GM23248 (cell line): ENCODE results near the gene KIF18A. TPM values are rescaled to one million over a fixed set of nuclear protein-coding genes. Genes with fewer than 3 reads are reported as not detected.

Source experiments
- DNase-seq: peaks from one replicate; pipeline ENCODE4 v3.0.0-alpha.2; 2015
- H2AFZ ChIP-seq: fragments of 200-600 bp; sonication (generic); 2 replicates; pipeline ENCODE4 v1.6.1; 2016; ENCODE audit warnings: antibody characterized with exemption
- H3F3A ChIP-seq: fragments of 200-600 bp; sonication (generic); 2 replicates; pipeline ENCODE4 v1.6.1; 2016; ENCODE audit warnings: mild to moderate bottlenecking, antibody characterized with exemption, mixed run types; ENCODE audit not compliant: insufficient read depth
- H3K27ac ChIP-seq: fragments of 200-600 bp; sonication (generic); 2 replicates; pipeline ENCODE4 v1.5.1; 2016; ENCODE audit warnings: mild to moderate bottlenecking
- H3K27me3 ChIP-seq: fragments of 200-600 bp; sonication (generic); replicated peaks from 2 replicates; pipeline ENCODE4 v1.6.1; 2016; ENCODE audit warnings: mild to moderate bottlenecking; ENCODE audit not compliant: insufficient read depth
- H3K36me3 ChIP-seq: fragments of 200-600 bp; sonication (generic); 2 replicates; pipeline ENCODE4 v1.6.1; 2016; ENCODE audit warnings: low read depth, mild to moderate bottlenecking
- H3K4me1 ChIP-seq: fragments of 200-600 bp; sonication (generic); 2 replicates; pipeline ENCODE4 v1.6.1; 2016; ENCODE audit warnings: mild to moderate bottlenecking; ENCODE audit not compliant: insufficient read depth
- H3K4me2 ChIP-seq: fragments of 200-600 bp; sonication (generic); one replicate; pipeline ENCODE4 v1.6.1; 2016; ENCODE audit warnings: mild to moderate bottlenecking; ENCODE audit not compliant: unreplicated experiment
- H3K4me3 ChIP-seq: fragments of 200-600 bp; sonication (generic); 2 replicates; pipeline ENCODE4 v1.5.1; 2016; ENCODE audit warnings: mild to moderate bottlenecking
- H3K79me2 ChIP-seq: fragments of 200-600 bp; sonication (generic); 2 replicates; pipeline ENCODE4 v1.6.1; 2016; ENCODE audit warnings: mild to moderate bottlenecking; ENCODE audit not compliant: insufficient read depth
- H3K9ac ChIP-seq: fragments of 200-600 bp; sonication (generic); 2 replicates; pipeline ENCODE4 v1.6.1; 2016; ENCODE audit warnings: mild to moderate bottlenecking
- H3K9me2 ChIP-seq: fragments of 200-600 bp; sonication (generic); 2 replicates; pipeline ENCODE4 v1.6.1; 2016; ENCODE audit warnings: mixed run types, mild to moderate bottlenecking, moderate library complexity; ENCODE audit not compliant: insufficient read depth
- H3K9me3 ChIP-seq: fragments of 200-600 bp; sonication (generic); one replicate; pipeline ENCODE4 v1.6.1; 2017; ENCODE audit warnings: low read depth
- H4K20me1 ChIP-seq: fragments of 200-600 bp; sonication (generic); 2 replicates; pipeline ENCODE4 v1.6.0; 2016; ENCODE audit not compliant: insufficient read depth
- EZH2 ChIP-seq: fragments of 200-600 bp; sonication (generic); IDR thresholded peaks from 2 replicates; pipeline ENCODE4 v1.6.1; 2018; ENCODE audit warnings: antibody characterized with exemption, mild to moderate bottlenecking; ENCODE audit not compliant: insufficient read depth, poor library complexity, severe bottlenecking
- EZH2phosphoT487 ChIP-seq: fragments of 200-600 bp; sonication (generic); IDR thresholded peaks from 2 replicates; pipeline ENCODE4 v1.6.1; 2018; ENCODE audit warnings: antibody characterized with exemption, moderate library complexity, mild to moderate bottlenecking, low read depth; ENCODE audit not compliant: insufficient read depth
- WGBS, 2 experiments: methylation state at CpG; one replicate each; pipeline ENCODE4 v1.1.6; 2015 to 2017; ENCODE audit warnings: low lambda C conversion rate in 2 of 2, low coverage in 1 of 2; ENCODE audit errors: missing lambda C conversion rate in 2 of 2; 5-methylcytosine and 5-hydroxymethylcytosine counted together
- in situ Hi-C: fragments of 300-500 bp; cut with MboI; formaldehyde crosslinking; loops from 2 replicates; pipeline ENCODE4 v1.15.0; 2020
- polyA plus RNA-seq: library from polyadenylated mRNA; unstranded; fragments of >200 nt; fragmentation: Nextera tagmentation; extraction: Ambion mirVana; gene quantifications from 2 replicates; pipeline ENCODE4 v1.2.1, GENCODE V29; 2016
- total RNA-seq: library from RNA; depleted of rRNA; stranded (reverse); fragments of >200 nt; shearing (Covaris generic); gene quantifications from 2 replicates; pipeline ENCODE4 v1.2.3, GENCODE V29; 2014

KIF18A gene
- total and polyA plus RNA-seq, 2 experiments from 2014 or later = 7.8 to 9.1 TPM

DNA sequence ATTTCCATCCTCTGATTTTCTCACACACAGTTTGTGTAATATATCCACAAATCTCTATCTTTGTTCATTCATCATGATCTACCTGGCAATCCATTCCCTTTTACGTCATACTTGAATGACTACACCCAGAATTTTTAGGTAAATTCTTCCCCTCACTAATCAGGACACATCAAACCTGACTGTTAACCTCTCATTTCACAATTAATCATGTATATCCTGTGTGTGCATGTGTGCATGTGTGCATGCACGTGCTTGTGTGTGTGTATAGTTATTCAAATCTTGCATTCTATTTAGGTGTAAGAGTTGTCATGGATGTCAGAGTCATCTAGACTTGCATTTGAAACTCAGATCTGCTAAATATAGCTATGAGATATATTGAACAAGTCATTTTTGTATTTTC is 130.4 kb downstream of the KIF18A start:
- H3K4me3 ChIP-seq = no peak overlapping the region
- in situ Hi-C loops = no loop called here
- no peak overlapping the region; the same call in 1 of the 2 replicates for H2AFZ ChIP-seq
- H3F3A ChIP-seq = peaks cover 13% of the 10 kb centered on the region; the same call in 1 of the 2 replicates
- no peaks in the 10 kb centered on the region for H3K9me3 ChIP-seq
- H4K20me1 ChIP-seq = no peaks in the 10 kb centered on the region
- H3K9ac ChIP-seq = no peak overlapping the region
- H3K9me2 ChIP-seq = no peaks in the 10 kb centered on the region
- no peak for DNase-seq
- no peaks in the 10 kb centered on the region for H3K36me3 ChIP-seq
- peaks cover 23% of the 10 kb centered on the region for H3K4me1 ChIP-seq
- no peak overlapping the region for H3K27ac ChIP-seq
- no peaks in the 10 kb centered on the region for H3K27me3 ChIP-seq
- 82 to 83% methylated on average over 2 of the region's 2 CpGs for WGBS, 2 experiments
- TF ChIP-seq EZH2phosphoT487 (no peak), EZH2 (no peak)
- H3K4me2 ChIP-seq = no peak overlapping the region
- H3K79me2 ChIP-seq = no peaks in the 10 kb centered on the region

DNA sequence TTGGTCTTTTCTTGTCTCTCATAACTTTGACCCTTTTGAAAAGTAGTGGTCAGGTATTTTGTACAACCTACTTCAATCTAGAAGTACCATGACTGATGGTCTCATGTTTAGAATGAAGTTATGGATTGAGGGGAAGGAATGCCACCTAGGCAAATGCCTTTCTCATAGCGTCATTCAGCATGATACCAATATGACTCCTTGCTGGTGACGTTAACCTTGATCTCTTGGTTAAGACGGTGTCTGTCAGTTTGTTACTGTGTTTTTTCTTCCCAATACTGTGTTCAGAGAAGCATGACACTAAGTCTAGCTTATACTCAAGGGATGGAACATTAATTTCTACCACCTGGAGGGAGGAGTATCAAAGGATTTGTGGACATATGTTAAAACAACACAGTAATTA is 130.9 kb downstream of the KIF18A start:
- TF ChIP-seq EZH2phosphoT487 (no peak), EZH2 (no peak)
- Histone ChIP-seq H4K20me1 (no peaks in the 10 kb centered on the region), H3K9me3 (no peaks in the 10 kb centered on the region), H3K4me2 (no peak overlapping the region), H3K36me3 (no peaks in the 10 kb centered on the region), H3K27ac (peak overlapping the region; percentile 36), H3K27me3 (no peaks in the 10 kb centered on the region), H3K9ac (no peak overlapping the region), H3K79me2 (no peaks in the 10 kb centered on the region), H3K4me3 (no peak overlapping the region), H2AFZ (peak overlapping the region; percentile 6; the same call in 1 of the 2 replicates), H3K9me2 (no peaks in the 10 kb centered on the region), H3F3A (peaks cover 13% of the 10 kb centered on the region; the same call in 1 of the 2 replicates), H3K4me1 (peaks cover 23% of the 10 kb centered on the region)
- in situ Hi-C loops = no loop called here
- DNase-seq = peak; percentile 47
- 59 to 63% methylated on average over 3 of the region's 3 CpGs for WGBS, 2 experiments

DNA sequence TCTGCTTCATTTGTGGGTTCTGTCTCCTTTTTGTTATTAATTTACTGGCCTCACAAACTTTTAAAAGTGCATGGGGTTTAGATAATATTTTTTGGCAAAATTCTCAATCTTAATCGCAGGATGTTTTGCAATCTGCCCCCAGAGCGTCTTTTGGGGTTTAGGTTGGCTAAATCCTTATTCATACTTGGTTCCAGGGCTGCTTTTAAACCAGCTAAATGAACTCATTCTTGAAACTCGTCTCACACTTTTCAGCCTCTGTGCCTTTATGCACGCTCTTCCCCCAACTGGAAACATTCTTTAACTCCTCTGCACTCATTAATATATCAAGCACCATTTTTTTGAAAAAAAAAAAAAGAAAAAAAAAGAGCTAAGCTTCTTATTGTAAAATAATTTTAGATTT is 131.7 kb downstream of the KIF18A start:
- Histone ChIP-seq H3K4me2 (no peak overlapping the region), H3K27ac (peak overlapping the region; percentile 36), H3K4me1 (peaks cover 29% of the 10 kb centered on the region), H2AFZ (no peak overlapping the region), H3K4me3 (no peak overlapping the region), H3K36me3 (no peaks in the 10 kb centered on the region), H3K9me2 (no peaks in the 10 kb centered on the region), H3K9ac (no peak overlapping the region), H4K20me1 (no peaks in the 10 kb centered on the region), H3F3A (peaks cover 17% of the 10 kb centered on the region; the same call in 1 of the 2 replicates), H3K27me3 (no peaks in the 10 kb centered on the region), H3K9me3 (no peaks in the 10 kb centered on the region), H3K79me2 (no peaks in the 10 kb centered on the region)
- in situ Hi-C loops = no loop called here
- WGBS, 2 experiments = 22 to 26% methylated on average over 4 of the region's 4 CpGs
- no peak for TF ChIP-seq EZH2
- TF ChIP-seq EZH2phosphoT487 = no peak
- DNase-seq = peak; percentile 66

DNA sequence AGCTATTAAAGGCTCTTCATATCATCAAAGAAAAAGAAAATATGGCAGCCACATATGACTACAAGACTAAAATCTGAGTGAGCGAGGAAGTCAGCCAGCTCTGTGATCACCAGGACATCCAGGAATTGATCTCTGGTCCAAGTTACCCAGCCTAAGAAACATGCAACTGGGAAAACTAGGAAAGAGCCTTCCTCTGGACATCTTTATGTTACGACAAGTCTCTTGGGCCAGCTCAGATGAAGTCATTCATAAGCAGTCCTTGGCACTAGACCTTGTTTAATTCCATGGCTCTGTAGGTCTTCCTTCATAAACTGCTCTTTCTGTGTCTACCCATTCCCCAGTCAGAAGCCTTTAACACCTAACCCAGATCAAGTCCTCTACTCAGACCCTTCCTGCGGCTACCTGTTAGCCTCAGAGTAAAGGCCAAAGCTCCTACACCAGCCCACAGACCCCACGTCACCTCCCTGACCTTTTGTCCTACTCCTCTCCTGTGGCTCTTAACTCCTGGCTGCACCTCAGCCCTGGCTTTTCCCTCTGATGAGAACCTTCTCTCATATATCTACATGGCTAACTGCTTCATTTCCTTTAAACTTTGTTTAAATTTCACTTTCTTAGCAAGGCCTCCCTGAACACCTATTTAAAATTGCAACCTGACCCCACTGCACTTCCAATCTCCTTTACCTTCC is 134.0 kb downstream of the KIF18A start:
- no peak for TF ChIP-seq EZH2phosphoT487
- no peak for TF ChIP-seq EZH2
- H3K4me3 ChIP-seq = no peak overlapping the region
- H3K36me3 ChIP-seq = no peaks in the 10 kb centered on the region
- H3K9me3 ChIP-seq = no peaks in the 10 kb centered on the region
- no peaks in the 10 kb centered on the region for H3K27me3 ChIP-seq
- no peak overlapping the region for H3K4me2 ChIP-seq
- H2AFZ ChIP-seq = no peak overlapping the region
- WGBS, 2 experiments = 82 to 83% methylated on average over 4 of the region's 4 CpGs
- H3K9ac ChIP-seq = no peak overlapping the region
- no peak overlapping the region for H3K27ac ChIP-seq
- no peaks in the 10 kb centered on the region for H3K9me2 ChIP-seq
- DNase-seq = no peak
- H3F3A ChIP-seq = peaks cover 17% of the 10 kb centered on the region; the same call in 1 of the 2 replicates
- H4K20me1 ChIP-seq = no peaks in the 10 kb centered on the region
- in situ Hi-C loops = no loop called here
- H3K4me1 ChIP-seq = peaks cover 32% of the 10 kb centered on the region
- no peaks in the 10 kb centered on the region for H3K79me2 ChIP-seq
